ENCODE results near the gene BCAS4. TPM values are rescaled to one million over a fixed set of nuclear protein-coding genes. Genes with fewer than 3 reads are reported as not detected.
A peak's percentile ranks its signal among the peaks of the same experiment; 100 is the strongest.

The BCAS4 gene
- total RNA-seq, 1 donor from 2014 or later: 8.9 TPM

- H3K36me3 Mint-ChIP-seq (ENCODE audit: insufficient read depth): peaks cover 7% of the 10 kb centered on the region
- H3K27ac Mint-ChIP-seq: peak overlapping the region; percentile 63
- DNase-seq (ENCODE audit: low spot score, unreplicated experiment): no peak
- H3K4me3 Mint-ChIP-seq (ENCODE audit: low read depth): no peak overlapping the region
- H3K9me3 Mint-ChIP-seq (ENCODE audit: low read depth): no peaks in the 10 kb centered on the region
- no peaks in the 10 kb centered on the region for H3K27me3 Mint-ChIP-seq
- H3K4me1 Mint-ChIP-seq (ENCODE audit: low read depth): peaks cover 63% of the 10 kb centered on the region
- TF ChIP-seq, protein P1, sequence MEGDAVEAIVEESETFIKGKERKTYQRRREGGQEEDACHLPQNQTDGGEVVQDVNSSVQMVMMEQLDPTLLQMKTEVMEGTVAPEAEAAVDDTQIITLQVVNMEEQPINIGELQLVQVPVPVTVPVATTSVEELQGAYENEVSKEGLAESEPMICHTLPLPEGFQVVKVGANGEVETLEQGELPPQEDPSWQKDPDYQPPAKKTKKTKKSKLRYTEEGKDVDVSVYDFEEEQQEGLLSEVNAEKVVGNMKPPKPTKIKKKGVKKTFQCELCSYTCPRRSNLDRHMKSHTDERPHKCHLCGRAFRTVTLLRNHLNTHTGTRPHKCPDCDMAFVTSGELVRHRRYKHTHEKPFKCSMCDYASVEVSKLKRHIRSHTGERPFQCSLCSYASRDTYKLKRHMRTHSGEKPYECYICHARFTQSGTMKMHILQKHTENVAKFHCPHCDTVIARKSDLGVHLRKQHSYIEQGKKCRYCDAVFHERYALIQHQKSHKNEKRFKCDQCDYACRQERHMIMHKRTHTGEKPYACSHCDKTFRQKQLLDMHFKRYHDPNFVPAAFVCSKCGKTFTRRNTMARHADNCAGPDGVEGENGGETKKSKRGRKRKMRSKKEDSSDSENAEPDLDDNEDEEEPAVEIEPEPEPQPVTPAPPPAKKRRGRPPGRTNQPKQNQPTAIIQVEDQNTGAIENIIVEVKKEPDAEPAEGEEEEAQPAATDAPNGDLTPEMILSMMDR (IDR thresholded peaks at IDR 0.05; ENCODE audit: unreplicated experiment): no peak
Observed at GRCh38 chr20:50916934-50917333, 122.1 kb downstream of the BCAS4 start.

- H3K4me3 Mint-ChIP-seq (ENCODE audit: low read depth): no peak overlapping the region
- H3K4me1 Mint-ChIP-seq (ENCODE audit: low read depth): peaks cover 63% of the 10 kb centered on the region
Observed at GRCh38 chr20:50918403-50918802, 123.5 kb downstream of the BCAS4 start.

DNA sequence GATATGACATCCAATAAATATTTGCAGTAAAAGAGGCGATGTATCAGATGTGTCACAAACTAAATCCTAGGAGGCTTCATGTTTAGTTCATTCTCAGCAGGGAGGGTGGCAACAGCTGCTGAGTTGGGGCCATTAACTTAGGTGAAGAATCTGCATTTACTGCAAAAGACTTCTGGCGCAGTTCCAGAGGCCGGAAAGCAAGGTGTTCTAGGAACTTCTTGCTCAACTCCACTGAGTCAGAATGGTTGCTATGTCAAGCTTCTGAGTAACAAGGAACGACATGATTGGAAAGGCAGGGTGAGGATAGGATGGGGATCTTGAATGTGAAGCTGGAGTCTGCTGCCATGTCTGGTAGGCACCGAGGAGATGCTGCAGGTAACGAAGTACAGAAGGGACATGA, 124.7 kb downstream of the BCAS4 start:
- Mint-ChIP-seq H3K27ac (peak overlapping the region; percentile 91), H3K27me3 (no peaks in the 10 kb centered on the region), H3K4me3 (ENCODE audit: low read depth) (no peak overlapping the region), H3K4me1 (ENCODE audit: low read depth) (peaks cover 55% of the 10 kb centered on the region), H3K9me3 (ENCODE audit: low read depth) (no peaks in the 10 kb centered on the region), H3K36me3 (ENCODE audit: insufficient read depth) (peaks cover 9% of the 10 kb centered on the region)
- no peak for DNase-seq (ENCODE audit: low spot score, unreplicated experiment)
- TF ChIP-seq, protein P1 (IDR thresholded peaks at IDR 0.05; ENCODE audit: unreplicated experiment): no peak

More at GRCh38 chr20:50918403-50918802, 123.5 kb downstream of the BCAS4 start:
- Mint-ChIP-seq H3K9me3 (ENCODE audit: low read depth) (no peaks in the 10 kb centered on the region), H3K27me3 (no peaks in the 10 kb centered on the region), H3K27ac (peak overlapping the region; percentile 12), H3K36me3 (ENCODE audit: insufficient read depth) (peaks cover 9% of the 10 kb centered on the region)
- TF ChIP-seq, protein P1 (IDR thresholded peaks at IDR 0.05; ENCODE audit: unreplicated experiment): no peak
- DNase-seq (ENCODE audit: low spot score, unreplicated experiment): no peak

GRCh38 chr20:50920997-50921396, 126.1 kb downstream of the BCAS4 start:
- no peaks in the 10 kb centered on the region for H3K27me3 Mint-ChIP-seq
- H3K4me3 Mint-ChIP-seq (ENCODE audit: low read depth): no peak overlapping the region
- H3K4me1 Mint-ChIP-seq (ENCODE audit: low read depth): peaks cover 59% of the 10 kb centered on the region
- H3K36me3 Mint-ChIP-seq (ENCODE audit: insufficient read depth): peaks cover 10% of the 10 kb centered on the region
- no peaks in the 10 kb centered on the region for H3K9me3 Mint-ChIP-seq (ENCODE audit: low read depth)
- H3K27ac Mint-ChIP-seq: peak overlapping the region; percentile 76
- no peak for DNase-seq (ENCODE audit: low spot score, unreplicated experiment)
- TF ChIP-seq, protein P1 (IDR thresholded peaks at IDR 0.05; ENCODE audit: unreplicated experiment): no peak

DNA sequence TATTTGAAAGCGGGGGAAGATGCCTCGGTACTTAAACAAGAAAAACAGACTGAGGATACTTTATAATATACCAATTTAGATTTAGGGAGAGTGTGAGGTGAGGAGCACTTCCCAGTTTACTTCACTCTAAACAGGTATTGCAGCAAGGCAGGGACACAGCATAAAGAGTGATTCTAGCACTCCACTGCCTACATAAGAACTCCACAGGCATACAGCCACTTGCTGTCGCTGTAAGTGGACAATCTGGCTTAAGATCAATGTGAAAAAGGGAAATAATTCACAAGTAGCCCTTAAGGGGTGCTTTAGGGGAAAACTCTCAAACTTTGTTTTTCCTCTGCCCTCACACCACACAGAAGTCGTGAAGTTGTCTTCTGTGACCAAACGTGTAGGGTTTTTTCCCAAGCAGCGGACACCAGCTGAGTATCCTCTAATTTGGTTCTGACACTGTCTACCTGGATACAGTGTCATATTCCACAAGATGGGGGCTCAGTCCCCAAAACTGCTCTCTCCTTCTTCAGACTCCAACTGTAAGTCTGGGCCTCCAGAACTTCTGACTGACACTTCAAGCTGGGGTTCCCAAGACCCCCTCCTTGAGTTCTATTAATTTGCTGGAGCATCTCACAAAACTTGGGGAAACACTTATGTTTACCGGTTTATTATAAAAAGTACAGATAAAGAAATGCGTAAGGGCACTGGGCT, 127.1 kb downstream of the BCAS4 start:
- Mint-ChIP-seq H3K27me3 (no peaks in the 10 kb centered on the region), H3K4me1 (ENCODE audit: low read depth) (peaks cover 53% of the 10 kb centered on the region)

More for the DNA sequence above, 127.1 kb downstream of the BCAS4 start:
- TF ChIP-seq, protein P1 (IDR thresholded peaks at IDR 0.05; ENCODE audit: unreplicated experiment): no peak
- H3K9me3 Mint-ChIP-seq (ENCODE audit: low read depth): no peaks in the 10 kb centered on the region
- H3K36me3 Mint-ChIP-seq (ENCODE audit: insufficient read depth): peaks cover 10% of the 10 kb centered on the region
- H3K4me3 Mint-ChIP-seq (ENCODE audit: low read depth): no peak overlapping the region
- DNase-seq (ENCODE audit: low spot score, unreplicated experiment): no peak
- H3K27ac Mint-ChIP-seq: peak overlapping the region; percentile 88

Measured in progenitor cell of endocrine pancreas (in vitro differentiated cells).